K562 (cell line): ENCODE results near the gene GPR4. TPM values are rescaled to one million over a fixed set of nuclear protein-coding genes. Genes with fewer than 3 reads are reported as not detected.

Experiments used
- CBX1 ChIP-seq: sonication (generic); IDR thresholded peaks from 2 replicates; pipeline ENCODE4 v1.6.1; 2016; ENCODE audit warnings: antibody characterized with exemption, low read depth, mild to moderate bottlenecking
- CBX8 ChIP-seq: fragments of 200-600 bp; sonication (generic); IDR thresholded peaks from 2 replicates; pipeline ENCODE4 v1.6.1; 2012; ENCODE audit warnings: borderline replicate concordance, mixed run types, low read depth, mild to moderate bottlenecking, moderate library complexity, mixed read lengths, low read length, control low read depth, inconsistent platforms; ENCODE audit not compliant: poor library complexity, severe bottlenecking; ENCODE audit errors: extremely low read depth
- ETS2 ChIP-seq: IDR thresholded peaks from 2 replicates; pipeline ENCODE4 v1.6.1; 2016; ENCODE audit warnings: borderline replicate concordance, missing genetic modification characterization, mild to moderate bottlenecking, moderate library complexity, missing compliant biosample characterization; ENCODE audit not compliant: poor library complexity, severe bottlenecking
- RB1 ChIP-seq: fragments of 450-650 bp; IDR thresholded peaks from 2 replicates; pipeline ENCODE4 v1.6.1; 2017; ENCODE audit warnings: low read depth, mild to moderate bottlenecking
- SAFB ChIP-seq: fragments of 200-400 bp; formaldehyde crosslinking; IDR thresholded peaks from 2 replicates; pipeline ENCODE4 v1.6.1; 2017; ENCODE audit warnings: low read depth, low read length, borderline replicate concordance
- SAP30 ChIP-seq: fragments of 200-600 bp; sonication (generic); IDR thresholded peaks from 2 replicates; pipeline ENCODE4 v1.6.1; 2012; ENCODE audit warnings: borderline replicate concordance, low read depth, mild to moderate bottlenecking, moderate library complexity, low read length, control low read depth, inconsistent platforms; ENCODE audit not compliant: insufficient read depth, poor library complexity, severe bottlenecking
- SRSF9 ChIP-seq: fragments of 200-400 bp; formaldehyde crosslinking; IDR thresholded peaks from 2 replicates; pipeline ENCODE4 v1.6.1; 2017; ENCODE audit warnings: low read depth, low read length, borderline replicate concordance
- ZFP91 ChIP-seq: sonication (generic); formaldehyde crosslinking; IDR thresholded peaks from 2 replicates; pipeline ENCODE4 v1.8.0; 2022; ENCODE audit warnings: mild to moderate bottlenecking, missing genetic modification reagents
- ZNF408 ChIP-seq: fragments of 250-450 bp; sonication (Bioruptor Pico); IDR thresholded peaks from 2 replicates; pipeline ENCODE4 v1.4.0; 2020; ENCODE audit warnings: low read depth, mild to moderate bottlenecking, moderate library complexity
- ZNF444 ChIP-seq: fragments of 250-450 bp; sonication (Bioruptor Pico); IDR thresholded peaks from 2 replicates; pipeline ENCODE4 v1.4.0; 2020; ENCODE audit warnings: mild to moderate bottlenecking, moderate library complexity
- ZNF551 ChIP-seq: fragments of 250-450 bp; sonication (Bioruptor Pico); IDR thresholded peaks from 2 replicates; pipeline ENCODE4 v1.5.0; 2021; ENCODE audit warnings: mild to moderate bottlenecking, moderate library complexity
- ZNF57 ChIP-seq: fragments of 450-650 bp; formaldehyde crosslinking; IDR thresholded peaks from 2 replicates; pipeline ENCODE4 v1.4.0; 2020; ENCODE audit warnings: mild to moderate bottlenecking, moderate library complexity
- ZNF780A ChIP-seq: fragments of 250-450 bp; sonication (Bioruptor Pico); IDR thresholded peaks from 2 replicates; pipeline ENCODE4 v1.5.0; 2021; ENCODE audit warnings: mild to moderate bottlenecking
- ZNF79 ChIP-seq: fragments of 250-450 bp; sonication (Bioruptor Pico); IDR thresholded peaks from 2 replicates; pipeline ENCODE4 v1.4.0; 2020; ENCODE audit warnings: low read depth, mild to moderate bottlenecking, moderate library complexity
- polyA plus RNA-seq, 8 experiments: library from polyadenylated mRNA; depleted of rRNA in 4 of 8; stranded (reverse) in 5 of 8; unstranded in 3 of 8; fragments of >200 nt; fragmentation: Nextera tagmentation in 2 of 8; fragmentation: Illumina TruSeq in 1 of 8; extraction: Ambion mirVana in 2 of 8; extraction: Trizol in 1 of 8; gene quantifications; 2 replicates each; pipeline versions ENCODE4 v1.2.1 to v1.2.3, GENCODE V29; 2011 to 2014; ENCODE audit warnings: inconsistent platforms in 1 of 8, missing spikeins in 1 of 8
- total RNA-seq, 7 experiments: library from RNA; depleted of rRNA in 6 of 7; stranded (reverse); fragments of >200 nt in 6 of 7; fragmentation: Illumina TruSeq in 2 of 7; extraction: Trizol in 2 of 7; gene quantifications; 2 replicates each; pipeline versions ENCODE4 v1.2.1 to v1.2.3, GENCODE V29; 2011 to 2021; ENCODE audit warnings: low replicate concordance in 1 of 7
- TF ChIP-seq, protein P1 (sequence below): fragments of 450-650 bp; formaldehyde crosslinking; IDR thresholded peaks from 2 replicates; pipeline ENCODE4 v1.4.0; 2020; ENCODE audit warnings: mild to moderate bottlenecking, mixed read lengths
- TF ChIP-seq, protein P2 (sequence below): sonication (generic); IDR thresholded peaks from 2 replicates; pipeline ENCODE4 v1.6.1; 2016
- TF ChIP-seq, protein P3 (sequence below), 2 experiments: fragments of 450-650 bp in 1 of 2; sonication (generic) in 1 of 2; formaldehyde crosslinking in 1 of 2; IDR thresholded peaks in 1 of 2; conservative IDR thresholded peaks in 1 of 2; 2 replicates each; pipeline versions ENCODE4 v1.6.1 to v1.8.1; 2016 to 2023; ENCODE audit warnings: mild to moderate bottlenecking in 2 of 2, moderate library complexity in 2 of 2, inconsistent platforms in 1 of 2, missing genetic modification reagents in 1 of 2
- TF ChIP-seq, protein P4 (sequence below): fragments of 450-650 bp; IDR thresholded peaks from 2 replicates; pipeline ENCODE4 v1.6.1; 2016; ENCODE audit warnings: mild to moderate bottlenecking

The GPR4 gene
- total and polyA plus RNA-seq, 9 of the 15 experiments (the other 6 are each of a cell fraction or from before 2014, with no cell fraction given) = 0.03 to 0.09 (median 0.04) TPM; not detected in 5

- TF ChIP-seq, protein P1, sequence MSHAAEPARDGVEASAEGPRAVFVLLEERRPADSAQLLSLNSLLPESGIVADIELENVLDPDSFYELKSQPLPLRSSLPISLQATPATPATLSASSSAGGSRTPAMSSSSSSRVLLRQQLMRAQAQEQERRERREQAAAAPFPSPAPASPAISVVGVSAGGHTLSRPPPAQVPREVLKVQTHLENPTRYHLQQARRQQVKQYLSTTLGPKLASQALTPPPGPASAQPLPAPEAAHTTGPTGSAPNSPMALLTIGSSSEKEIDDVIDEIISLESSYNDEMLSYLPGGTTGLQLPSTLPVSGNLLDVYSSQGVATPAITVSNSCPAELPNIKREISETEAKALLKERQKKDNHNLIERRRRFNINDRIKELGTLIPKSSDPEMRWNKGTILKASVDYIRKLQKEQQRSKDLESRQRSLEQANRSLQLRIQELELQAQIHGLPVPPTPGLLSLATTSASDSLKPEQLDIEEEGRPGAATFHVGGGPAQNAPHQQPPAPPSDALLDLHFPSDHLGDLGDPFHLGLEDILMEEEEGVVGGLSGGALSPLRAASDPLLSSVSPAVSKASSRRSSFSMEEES = no peak
- TF ChIP-seq, protein P2, sequence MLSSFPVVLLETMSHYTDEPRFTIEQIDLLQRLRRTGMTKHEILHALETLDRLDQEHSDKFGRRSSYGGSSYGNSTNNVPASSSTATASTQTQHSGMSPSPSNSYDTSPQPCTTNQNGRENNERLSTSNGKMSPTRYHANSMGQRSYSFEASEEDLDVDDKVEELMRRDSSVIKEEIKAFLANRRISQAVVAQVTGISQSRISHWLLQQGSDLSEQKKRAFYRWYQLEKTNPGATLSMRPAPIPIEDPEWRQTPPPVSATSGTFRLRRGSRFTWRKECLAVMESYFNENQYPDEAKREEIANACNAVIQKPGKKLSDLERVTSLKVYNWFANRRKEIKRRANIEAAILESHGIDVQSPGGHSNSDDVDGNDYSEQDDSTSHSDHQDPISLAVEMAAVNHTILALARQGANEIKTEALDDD = no peak
- TF ChIP-seq ZFP91 (CRISPR knock-in tag) = no peak
- TF ChIP-seq ZNF408 (CRISPR knock-in tag) = no peak
- TF ChIP-seq, protein P3, sequence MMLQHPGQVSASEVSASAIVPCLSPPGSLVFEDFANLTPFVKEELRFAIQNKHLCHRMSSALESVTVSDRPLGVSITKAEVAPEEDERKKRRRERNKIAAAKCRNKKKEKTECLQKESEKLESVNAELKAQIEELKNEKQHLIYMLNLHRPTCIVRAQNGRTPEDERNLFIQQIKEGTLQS (IDR thresholded peaks at IDR 0.05) = no peak
- TF ChIP-seq, protein P3 (CRISPR knock-in tag; conservative IDR thresholded peaks at IDR 0.05) = no peak
- TF ChIP-seq SAP30 = peak; percentile 74
- no peak for TF ChIP-seq RB1
- TF ChIP-seq SRSF9 = no peak
- TF ChIP-seq ZNF780A = no peak
- TF ChIP-seq ETS2 (tag) = no peak
- TF ChIP-seq ZNF551 = no peak
- TF ChIP-seq, protein P4, sequence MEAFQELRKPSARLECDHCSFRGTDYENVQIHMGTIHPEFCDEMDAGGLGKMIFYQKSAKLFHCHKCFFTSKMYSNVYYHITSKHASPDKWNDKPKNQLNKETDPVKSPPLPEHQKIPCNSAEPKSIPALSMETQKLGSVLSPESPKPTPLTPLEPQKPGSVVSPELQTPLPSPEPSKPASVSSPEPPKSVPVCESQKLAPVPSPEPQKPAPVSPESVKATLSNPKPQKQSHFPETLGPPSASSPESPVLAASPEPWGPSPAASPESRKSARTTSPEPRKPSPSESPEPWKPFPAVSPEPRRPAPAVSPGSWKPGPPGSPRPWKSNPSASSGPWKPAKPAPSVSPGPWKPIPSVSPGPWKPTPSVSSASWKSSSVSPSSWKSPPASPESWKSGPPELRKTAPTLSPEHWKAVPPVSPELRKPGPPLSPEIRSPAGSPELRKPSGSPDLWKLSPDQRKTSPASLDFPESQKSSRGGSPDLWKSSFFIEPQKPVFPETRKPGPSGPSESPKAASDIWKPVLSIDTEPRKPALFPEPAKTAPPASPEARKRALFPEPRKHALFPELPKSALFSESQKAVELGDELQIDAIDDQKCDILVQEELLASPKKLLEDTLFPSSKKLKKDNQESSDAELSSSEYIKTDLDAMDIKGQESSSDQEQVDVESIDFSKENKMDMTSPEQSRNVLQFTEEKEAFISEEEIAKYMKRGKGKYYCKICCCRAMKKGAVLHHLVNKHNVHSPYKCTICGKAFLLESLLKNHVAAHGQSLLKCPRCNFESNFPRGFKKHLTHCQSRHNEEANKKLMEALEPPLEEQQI = no peak
- no peak for TF ChIP-seq CBX8
- TF ChIP-seq SAFB = no peak
- no peak for TF ChIP-seq CBX1
- no peak for TF ChIP-seq ZNF444 (CRISPR knock-in tag)
- no peak for TF ChIP-seq ZNF79 (CRISPR knock-in tag)
- no peak for TF ChIP-seq ZNF57 (CRISPR knock-in tag)
Observed at GRCh38 chr19:45646345-45646698, 44.3 kb upstream of the GPR4 start (continued).
